GM18519 (cell line): ENCODE data around the gene SOS2.

Source experiments
- ATAC-seq: cut with Tn5 transposase; IDR thresholded peaks from one replicate; pipeline ENCODE4 v1.9.1; 2021; ENCODE audit warnings: mild to moderate bottlenecking, moderate library complexity; ENCODE audit not compliant: unreplicated experiment, low FRiP score

Gene SOS2

DNA sequence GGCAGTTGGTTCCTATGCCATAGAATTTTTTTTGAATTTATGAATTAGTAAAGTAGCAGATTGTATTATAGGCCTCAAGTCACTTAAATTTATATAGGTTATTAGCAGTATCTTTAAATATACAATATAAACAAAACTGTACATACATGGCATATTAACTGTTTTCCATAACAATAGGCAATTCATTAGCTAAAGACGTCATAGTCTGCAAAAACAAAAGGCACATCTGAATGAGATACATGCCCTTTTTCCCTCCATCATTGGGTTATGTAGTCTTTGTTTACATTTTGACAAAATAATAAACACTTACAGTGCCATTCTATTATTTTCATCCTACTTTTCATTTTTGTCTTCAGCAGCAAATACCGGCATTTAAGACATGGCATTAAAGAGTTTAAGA lies 113.9 kb downstream of the SOS2 start:
- no peak for ATAC-seq

- ATAC-seq = no peak
Measured at GRCh38 chr14:50116966-50117365, 114.4 kb downstream of the SOS2 start.

- ATAC-seq = peak; percentile 90
Measured at GRCh38 chr14:50116181-50116956, 115.0 kb downstream of the SOS2 start, which contains the start of gene VCPKMT. Gene VCPKMT, minus strand, starts transcription at chr14:50116572. Its CDS starts 20 bp downstream, at chr14:50116552.

- no peak for ATAC-seq
Measured at GRCh38 chr14:50113381-50114035, 117.9 kb downstream of the SOS2 start.

- no peak for ATAC-seq
Measured at GRCh38 chr14:50110323-50111037, 120.9 kb downstream of the SOS2 start.

- ATAC-seq = no peak
Measured at GRCh38 chr14:50109342-50109741, 122.0 kb downstream of the SOS2 start.

- no peak for ATAC-seq
Measured at GRCh38 chr14:50107850-50108249, 123.5 kb downstream of the SOS2 start.

GRCh38 chr14:50106178-50106577 lies 125.2 kb downstream of the SOS2 start:
- ATAC-seq = no peak

DNA sequence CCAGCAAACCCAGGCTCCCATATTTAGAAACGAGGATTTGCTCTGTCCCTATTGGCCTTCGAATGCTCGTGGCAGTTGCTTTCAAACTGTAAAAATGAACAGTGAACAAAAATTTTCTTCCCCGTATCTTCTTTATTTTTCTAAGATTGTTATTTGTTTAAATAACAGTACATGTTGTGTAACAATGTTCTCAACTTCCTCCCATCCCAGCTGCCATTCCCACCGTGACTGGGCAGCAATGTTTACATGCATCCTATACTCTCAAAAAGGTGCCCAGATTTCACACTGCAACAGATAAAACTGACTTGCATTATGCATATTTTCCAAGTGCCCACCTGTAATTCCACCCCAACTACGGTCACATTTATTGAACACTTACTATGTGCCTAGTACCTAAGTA lies 127.8 kb downstream of the SOS2 start:
- no peak for ATAC-seq

GRCh38 chr14:50101417-50101816 lies 130.0 kb downstream of the SOS2 start:
- ATAC-seq = no peak

- ATAC-seq = no peak
Measured at GRCh38 chr14:50100805-50101204, 130.6 kb downstream of the SOS2 start.

DNA sequence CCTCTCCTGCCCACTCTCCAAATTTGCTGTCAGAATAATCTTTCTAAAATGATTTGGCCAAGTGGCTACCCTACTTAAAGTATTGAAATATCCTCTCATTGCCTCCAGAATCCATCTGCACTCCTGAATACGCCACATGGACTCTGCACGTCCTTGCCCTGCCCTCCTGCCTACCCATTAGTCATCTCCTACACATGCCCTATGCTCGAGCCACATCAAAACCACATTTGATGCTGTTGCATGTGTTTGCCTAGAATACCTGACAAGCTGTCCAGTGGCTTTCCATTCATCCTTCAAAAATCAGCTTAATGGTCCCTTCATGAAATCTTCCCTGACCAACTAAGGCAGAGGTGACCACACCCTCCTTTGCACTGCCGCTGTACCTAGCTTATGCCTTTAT lies 132.0 kb downstream of the SOS2 start:
- ATAC-seq = no peak

GRCh38 chr14:50095895-50096294 lies 135.5 kb downstream of the SOS2 start:
- ATAC-seq = no peak

DNA sequence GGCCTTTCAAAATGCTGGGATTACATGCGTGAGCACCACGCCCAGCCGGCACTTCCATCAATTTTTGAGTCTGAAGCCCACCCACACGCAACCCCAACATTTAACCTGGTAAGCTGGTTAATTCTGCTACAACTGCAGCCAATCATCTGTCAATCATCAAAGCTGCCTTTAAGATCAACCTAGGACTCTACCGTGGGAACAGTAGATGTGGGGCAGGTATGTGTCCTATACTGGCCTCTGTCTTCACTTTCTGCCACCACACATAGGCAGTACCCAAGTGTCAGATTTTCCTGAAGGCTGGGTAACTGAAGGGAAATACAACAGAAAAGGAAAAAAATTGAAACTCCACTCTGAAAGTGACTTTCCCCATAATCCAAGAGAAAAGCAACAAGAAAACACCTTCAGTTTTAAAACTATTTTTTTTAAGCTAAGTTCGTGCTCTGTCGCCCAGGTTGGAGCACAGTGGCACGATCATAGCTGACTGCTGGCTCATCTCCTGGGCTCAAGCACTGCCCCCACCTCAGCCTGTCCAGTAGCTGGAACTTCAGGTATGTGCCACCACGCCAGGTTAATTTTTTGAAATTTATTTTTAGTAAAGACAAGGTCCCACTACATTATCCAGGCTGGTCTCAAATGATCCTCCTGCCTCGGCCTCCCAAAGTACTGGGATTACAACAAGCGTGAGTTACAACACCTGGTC lies 137.2 kb downstream of the SOS2 start:
- no peak for ATAC-seq

DNA sequence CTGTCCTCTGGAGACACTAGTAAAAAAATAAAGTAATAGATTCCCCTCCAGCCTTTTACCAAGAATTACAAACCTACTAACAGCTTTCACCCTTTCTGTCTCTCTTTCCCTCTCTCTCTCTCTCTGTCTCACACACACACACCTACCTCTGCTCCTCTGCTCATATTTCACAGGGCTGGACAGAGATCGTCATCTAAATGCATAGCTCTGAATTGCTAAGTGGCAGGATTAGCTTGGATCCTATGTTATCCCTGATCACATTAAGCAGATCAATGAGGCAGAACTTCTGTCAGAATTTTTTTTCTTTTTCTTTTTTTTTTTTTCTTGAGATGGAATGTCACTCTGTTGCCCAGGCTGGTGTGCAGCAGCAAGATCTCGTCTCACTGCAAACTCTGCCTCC lies 137.9 kb downstream of the SOS2 start:
- no peak for ATAC-seq

GRCh38 chr14:50092006-50092555 lies 139.3 kb downstream of the SOS2 start:
- ATAC-seq = no peak

- no peak for ATAC-seq
Measured at GRCh38 chr14:50091240-50091913, 140.0 kb downstream of the SOS2 start.

- no peak for ATAC-seq
Measured at GRCh38 chr14:50089208-50089607, 142.2 kb downstream of the SOS2 start.

DNA sequence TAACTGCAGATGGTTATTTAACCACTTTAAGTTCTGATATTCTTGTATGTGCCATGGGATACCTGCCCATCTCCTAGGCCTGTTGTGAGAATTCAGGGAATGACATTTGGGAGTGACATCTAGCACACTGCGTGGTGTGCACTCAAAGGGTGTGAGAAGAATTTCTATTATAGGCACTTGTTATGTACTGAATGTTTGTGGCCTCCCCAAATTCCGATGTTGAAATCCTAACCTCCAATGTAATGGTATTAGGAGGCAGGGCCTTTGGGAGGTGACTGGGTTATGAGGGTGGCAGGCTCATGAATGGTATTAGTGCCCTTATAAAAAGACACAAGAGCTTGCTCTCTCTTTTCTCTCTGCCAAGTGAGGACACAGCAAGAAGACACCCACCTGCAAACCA lies 142.6 kb downstream of the SOS2 start:
- no peak for ATAC-seq

- ATAC-seq = no peak
Measured at GRCh38 chr14:50088117-50088515, 143.3 kb downstream of the SOS2 start.
